ENCODE results near the gene ATP6V1G2. TPM values are rescaled to one million over a fixed set of nuclear protein-coding genes. Genes with fewer than 3 reads are reported as not detected.
A peak's percentile ranks its signal among the peaks of the same experiment; 100 is the strongest.
"Not testable (repeated sequence)": the region's sequence is repeated elsewhere in the genome, so short reads cannot be mapped to it uniquely, and the experiment has no call there.

Gene ATP6V1G2
- total RNA-seq, 1 experiment from 2014 or later, result 0.98 TPM

- no TSS peak for BruUV-seq (replicated peaks)
- no peaks in the 10 kb centered on the region for H3K27me3 ChIP-seq (ENCODE audit: control insufficient read depth, insufficient read depth, low read length)
- in situ Hi-C loops (cut with HindIII; ENCODE audit: low pct_unique_long_range_greater_than_20kb, low sequenced_read_pairs), result no loop called here
Measured at GRCh38 chr6:31497531-31498476, 48.6 kb downstream of the ATP6V1G2 start, which contains the start of gene MICB. MICB (plus strand) TSS chr6:31498145; CDS start chr6:31498194, 49 bp downstream.

GRCh38 chr6:31496826-31497225 is 49.6 kb downstream of the ATP6V1G2 start:
- H3K9me3 ChIP-seq (ENCODE audit: control insufficient read depth, insufficient read depth, low read depth, low read length); in situ Hi-C loops (cut with HindIII; ENCODE audit: low pct_unique_long_range_greater_than_20kb, low sequenced_read_pairs); ATAC-seq; H3K27me3 ChIP-seq (ENCODE audit: control insufficient read depth, insufficient read depth, low read length); intact Hi-C loops (cut with micrococcal nuclease; ENCODE audit: unreplicated experiment); H3K36me3 ChIP-seq (ENCODE audit: control insufficient read depth, insufficient read depth, low read length); BruUV-seq (replicated peaks); DNase-seq (ENCODE audit: low read depth, low spot score): not testable (repeated sequence)
- ChIA-PET CTCF (interaction anchor here (0.5 kb wide), 1 partner anchor 51 kb away, joined by 4 read pairs; the partner anchor contains the start of gene NFKBIL1), POLR2A (interaction anchor here (0.6 to 1.0 kb wide), 4 partner anchors 9 to 1573 kb away, joined by 3 to 8 read pairs (median 6); no protein-coding TSS in a partner anchor)
- Histone ChIP-seq H3K4me3 (ENCODE audit: low read depth in 2 of 2, low read length in 2 of 2) (peak overlapping the region; percentile 79 to 83), H3K27ac (ENCODE audit: low read length) (peak overlapping the region; percentile 95), H3K4me1 (ENCODE audit: control insufficient read depth, insufficient read depth, low read length) (peaks cover 20% of the 10 kb centered on the region; the same call in 1 of the 2 replicates)

More at GRCh38 chr6:31497531-31498476, 48.6 kb downstream of the ATP6V1G2 start, which contains the start of gene MICB:
- intact Hi-C loops (cut with micrococcal nuclease; ENCODE audit: unreplicated experiment), result no loop called here
- POLR2A ChIA-PET, result interaction anchor here (0.7 kb wide), 2 partner anchors 38 to 167 kb away, joined by 3 to 15 read pairs; partner anchors contain the start of gene GPANK1
- DNase-seq (ENCODE audit: low read depth, low spot score) (no peak), ATAC-seq (peak; percentile 73)
- TF ChIP-seq SIN3A (IDR thresholded peaks at IDR 0.05; ENCODE audit: borderline replicate concordance, insufficient read depth, low read depth, low read length) (peak; percentile 76; the same call in 1 of the 2 replicates), CTCF (IDR thresholded peaks at IDR 0.05) (no peak), POLR2AphosphoS5 (IDR thresholded peaks at IDR 0.05; ENCODE audit: low read depth, low read length) (peak; percentile 84), REST (IDR thresholded peaks at IDR 0.05; ENCODE audit: insufficient read depth in 1 of 2, low read depth in 2 of 2, low read length in 1 of 2) (no peak), TCF7L2 (IDR thresholded peaks at IDR 0.05; ENCODE audit: low read depth, low read length) (no peak)
- H3K9me3 ChIP-seq (ENCODE audit: control insufficient read depth, insufficient read depth, low read depth, low read length), result no peaks in the 10 kb centered on the region
- H3K4me1 ChIP-seq (ENCODE audit: control insufficient read depth, insufficient read depth, low read length), result peaks cover 16% of the 10 kb centered on the region; the same call in 1 of the 2 replicates
- peak within 1 kb of the TSS; percentile 79 to 83 for H3K4me3 ChIP-seq (ENCODE audit: low read depth in 2 of 2, low read length in 2 of 2)
- peak within 1 kb of the TSS; percentile 95 for H3K27ac ChIP-seq (ENCODE audit: low read length)
- no peaks in the 10 kb centered on the region; the same call in 1 of the 2 replicates for H3K36me3 ChIP-seq (ENCODE audit: control insufficient read depth, insufficient read depth, low read length)
- CTCF ChIA-PET, result interaction anchor here (0.7 kb wide), 2 partner anchors 64 to 80 kb away, joined by 4 to 6 read pairs; no protein-coding TSS in a partner anchor

Measured in Panc1 (cell line).